Stomach smooth muscle (tissue), 2 donors: ENCODE results near the gene CXADR.

Source experiments
- H3K27ac ChIP-seq: one replicate; pipeline ENCODE4 v1.7.0; 2013; ENCODE audit warnings: mild to moderate bottlenecking, low read length, inconsistent platforms
- H3K27me3 ChIP-seq, 2 donors: one replicate each; pipeline ENCODE4 v1.7.0; 2013; ENCODE audit warnings: low read length in 2 of 2; ENCODE audit not compliant: insufficient read depth in 2 of 2, control insufficient read depth in 1 of 2
- H3K36me3 ChIP-seq, 2 donors: one replicate each; pipeline ENCODE4 v1.7.0; 2013; ENCODE audit warnings: low read length in 2 of 2; ENCODE audit not compliant: control insufficient read depth in 2 of 2, insufficient read depth in 2 of 2
- H3K4me1 ChIP-seq: one replicate; pipeline ENCODE4 v1.7.0; 2013; ENCODE audit warnings: low read length; ENCODE audit not compliant: control insufficient read depth, insufficient read depth
- H3K4me3 ChIP-seq, 2 donors: one replicate each; pipeline ENCODE4 v1.7.0; 2013; ENCODE audit warnings: low read length in 2 of 2
- H3K9ac ChIP-seq, 2 donors: one replicate each; pipeline ENCODE4 v1.7.0; 2013; ENCODE audit warnings: low read length in 2 of 2, mild to moderate bottlenecking in 1 of 2
- H3K9me3 ChIP-seq, 2 donors: one replicate each; pipeline ENCODE4 v1.7.0; 2013; ENCODE audit warnings: low read length in 2 of 2; ENCODE audit not compliant: control insufficient read depth in 2 of 2
- donor health status: healthy.
- donor health status: Pancreatic carcinoma.

Gene CXADR

GRCh38 chr21:17598437-17598836 lies 85.6 kb downstream of the CXADR start:
- H3K36me3 ChIP-seq: peaks cover 11 to 28% of the 10 kb centered on the region in 2 donors
- no peaks in the 10 kb centered on the region for H3K27me3 ChIP-seq
- no peaks in the 10 kb centered on the region for H3K9me3 ChIP-seq
- H3K27ac ChIP-seq: no peak overlapping the region
- H3K4me1 ChIP-seq: no peaks in the 10 kb centered on the region
- H3K4me3 ChIP-seq: no peak overlapping the region
- H3K9ac ChIP-seq: no peak overlapping the region

DNA sequence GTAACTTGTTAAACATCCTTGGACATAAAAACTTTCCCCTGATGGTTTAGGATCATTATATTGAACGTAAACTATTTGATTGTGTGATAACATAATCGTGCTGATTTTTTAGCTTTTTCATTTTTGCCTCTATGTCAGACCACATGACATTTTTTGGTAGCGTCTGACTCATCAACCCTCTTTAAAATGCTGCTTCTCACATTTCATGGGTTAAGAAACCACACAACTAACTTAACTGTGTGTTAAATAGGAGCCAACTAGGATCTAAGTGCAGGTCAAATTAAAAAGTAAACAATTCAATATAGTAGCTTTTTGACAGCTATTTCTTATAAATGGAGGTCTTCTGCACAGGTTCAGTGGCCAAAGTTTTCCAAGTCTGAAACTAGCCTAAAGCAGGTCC lies 90.0 kb downstream of the CXADR start:
- Histone ChIP-seq H3K27ac (no peak overlapping the region), H3K4me3 (no peak overlapping the region), H3K4me1 (no peaks in the 10 kb centered on the region), H3K36me3 (peaks cover 9 to 12% of the 10 kb centered on the region in 2 donors), H3K27me3 (no peaks in the 10 kb centered on the region), H3K9me3 (no peaks in the 10 kb centered on the region), H3K9ac (no peak overlapping the region)

GRCh38 chr21:17607684-17608083 lies 94.8 kb downstream of the CXADR start:
- Histone ChIP-seq H3K4me1 (peaks cover 3% of the 10 kb centered on the region), H3K9ac (no peak overlapping the region), H3K27me3 (no peaks in the 10 kb centered on the region), H3K9me3 (no peaks in the 10 kb centered on the region), H3K27ac (no peak overlapping the region), H3K36me3 (peaks cover 3 to 7% of the 10 kb centered on the region in 2 donors), H3K4me3 (no peak overlapping the region)

DNA sequence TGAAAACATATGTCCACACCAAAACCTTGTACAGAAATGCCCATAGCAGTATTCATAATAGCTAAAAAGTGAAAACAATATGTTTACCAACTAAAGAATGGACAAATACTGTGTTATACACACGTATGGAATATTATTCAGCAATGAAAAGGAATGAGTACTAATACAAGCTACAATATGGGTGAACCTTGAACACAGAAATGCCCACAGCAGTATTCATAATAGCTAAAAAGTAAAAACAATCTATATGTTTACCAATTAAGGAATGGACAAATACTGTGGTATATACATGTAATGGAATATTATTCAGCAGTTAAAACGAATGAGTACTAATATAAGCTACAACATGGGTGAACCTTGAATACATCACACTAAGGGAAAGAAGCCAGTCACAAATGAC lies 96.8 kb downstream of the CXADR start:
- Histone ChIP-seq H3K4me1 (peaks cover 6% of the 10 kb centered on the region), H3K4me3 (no peak overlapping the region), H3K27ac (no peak overlapping the region), H3K36me3 (no peaks in the 10 kb centered on the region), H3K9ac (no peak overlapping the region), H3K9me3 (no peaks in the 10 kb centered on the region), H3K27me3 (no peaks in the 10 kb centered on the region)

DNA sequence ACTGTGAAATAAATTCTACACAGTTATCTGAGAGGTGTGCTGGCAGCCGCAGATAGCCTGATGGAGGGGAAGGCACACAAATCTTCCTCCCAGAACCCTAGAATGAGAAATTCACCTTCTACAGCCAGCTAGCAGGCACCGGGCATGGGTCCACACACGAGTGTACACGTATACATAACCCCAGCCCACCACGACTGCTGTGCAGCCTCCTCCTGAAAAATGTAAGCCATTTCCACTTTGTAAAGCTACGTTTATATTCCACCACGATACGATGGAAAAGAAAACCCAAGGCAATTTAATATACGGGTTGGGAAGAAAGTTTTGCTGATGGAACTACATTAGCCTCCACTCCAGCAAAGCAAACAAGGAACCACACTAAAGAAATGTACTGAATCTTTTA lies 98.1 kb downstream of the CXADR start:
- peak overlapping the region; percentile 93 to 98 for H3K4me3 ChIP-seq
- H3K36me3 ChIP-seq: no peaks in the 10 kb centered on the region
- peak overlapping the region; percentile 92 for H3K27ac ChIP-seq
- H3K4me1 ChIP-seq: peaks cover 6% of the 10 kb centered on the region
- no peaks in the 10 kb centered on the region for H3K9me3 ChIP-seq
- H3K27me3 ChIP-seq: no peaks in the 10 kb centered on the region
- peak overlapping the region; percentile 95 to 97 for H3K9ac ChIP-seq

DNA sequence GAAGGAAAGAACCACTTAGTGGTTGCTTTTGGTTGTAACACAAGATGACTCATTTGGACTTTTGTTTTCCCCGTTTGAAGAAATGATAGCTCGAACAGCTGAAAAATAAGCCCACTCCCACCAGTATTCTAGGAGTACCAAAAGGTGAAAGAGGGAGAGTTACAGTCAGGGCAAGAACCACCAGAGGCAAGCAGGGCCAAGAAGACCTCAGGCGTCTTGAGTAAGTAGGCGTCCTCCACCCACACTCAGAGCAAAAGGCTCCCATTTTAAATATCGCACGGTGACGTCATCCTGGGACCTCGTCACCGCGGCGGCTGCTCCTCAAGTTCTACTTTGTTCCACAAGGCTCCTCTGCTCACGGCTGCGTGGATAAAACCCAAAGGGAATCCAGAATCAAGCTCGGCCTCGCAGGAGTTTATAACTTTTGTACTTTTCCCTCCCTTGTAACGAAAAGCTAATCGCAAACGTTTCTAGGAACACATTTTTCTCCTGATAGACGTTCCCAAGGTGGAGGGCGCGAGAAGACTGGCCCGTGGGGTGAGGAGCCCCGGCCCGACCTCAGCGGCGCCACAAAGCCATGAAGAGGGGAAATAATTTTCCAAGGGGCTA lies 98.7 kb downstream of the CXADR start:
- Histone ChIP-seq H3K9ac (peak overlapping the region; percentile 95 to 97), H3K27me3 (no peaks in the 10 kb centered on the region), H3K4me1 (peaks cover 6% of the 10 kb centered on the region), H3K27ac (peak overlapping the region; percentile 92), H3K4me3 (peak overlapping the region; percentile 93 to 98), H3K9me3 (no peaks in the 10 kb centered on the region), H3K36me3 (no peaks in the 10 kb centered on the region)

GRCh38 chr21:17612023-17612564 lies 99.3 kb downstream of the CXADR start:
- H3K4me1 ChIP-seq: peaks cover 6% of the 10 kb centered on the region
- H3K27me3 ChIP-seq: no peaks in the 10 kb centered on the region
- H3K9ac ChIP-seq: peak overlapping the region; percentile 95 to 97
- peak overlapping the region; percentile 92 for H3K27ac ChIP-seq
- H3K9me3 ChIP-seq: no peaks in the 10 kb centered on the region
- H3K4me3 ChIP-seq: peak overlapping the region; percentile 93 to 98
- H3K36me3 ChIP-seq: no peaks in the 10 kb centered on the region

GRCh38 chr21:17612565-17613241 lies 99.9 kb downstream of the CXADR start, which contains the start of gene BTG3:
Gene BTG3, minus strand, starts transcription at chr21:17612901. Its CDS starts 3,757 bp downstream, at chr21:17609144.
- H3K4me3 ChIP-seq: peak within 1 kb of the TSS; percentile 93 to 98
- no peaks in the 10 kb centered on the region for H3K36me3 ChIP-seq
- peaks cover 6% of the 10 kb centered on the region for H3K4me1 ChIP-seq
- peak within 1 kb of the TSS; percentile 95 to 97 for H3K9ac ChIP-seq
- peak within 1 kb of the TSS; percentile 92 for H3K27ac ChIP-seq
- H3K9me3 ChIP-seq: no peaks in the 10 kb centered on the region
- no peaks in the 10 kb centered on the region for H3K27me3 ChIP-seq

- Histone ChIP-seq H3K4me3 (peak overlapping the region; percentile 93 to 98), H3K36me3 (no peaks in the 10 kb centered on the region), H3K9me3 (no peaks in the 10 kb centered on the region), H3K4me1 (peaks cover 6% of the 10 kb centered on the region), H3K27me3 (no peaks in the 10 kb centered on the region), H3K9ac (peak overlapping the region; percentile 75 to 97), H3K27ac (peak overlapping the region; percentile 92)
Measured at GRCh38 chr21:17613242-17613676, 100.4 kb downstream of the CXADR start.

DNA sequence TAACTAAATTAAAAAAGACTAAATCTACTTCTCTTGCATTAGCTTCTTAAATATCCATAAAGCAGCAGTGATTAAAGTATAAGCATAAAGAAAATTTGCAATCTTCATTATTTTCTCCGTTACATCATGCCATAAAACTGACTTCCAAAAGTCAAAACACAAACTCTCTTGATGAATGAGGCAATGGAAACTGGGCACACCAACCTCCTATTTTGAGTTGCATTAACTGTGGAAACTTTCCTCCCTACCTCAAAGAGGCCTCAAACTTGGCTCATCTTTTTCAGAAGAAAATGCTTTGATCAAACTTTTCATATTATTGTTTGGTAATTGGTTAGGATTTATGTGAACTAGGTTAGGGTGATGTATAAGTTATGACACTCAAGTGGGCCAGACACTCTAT lies 104.0 kb downstream of the CXADR start:
- Histone ChIP-seq H3K27ac (no peak overlapping the region), H3K9ac (no peak overlapping the region), H3K36me3 (no peaks in the 10 kb centered on the region), H3K4me1 (peaks cover 2% of the 10 kb centered on the region), H3K9me3 (no peaks in the 10 kb centered on the region), H3K4me3 (no peak overlapping the region), H3K27me3 (no peaks in the 10 kb centered on the region)

GRCh38 chr21:17622018-17622417 lies 109.2 kb downstream of the CXADR start:
- no peaks in the 10 kb centered on the region for H3K27me3 ChIP-seq
- no peaks in the 10 kb centered on the region for H3K36me3 ChIP-seq
- no peaks in the 10 kb centered on the region for H3K4me1 ChIP-seq
- H3K4me3 ChIP-seq: no peak overlapping the region
- H3K9ac ChIP-seq: no peak overlapping the region
- no peaks in the 10 kb centered on the region for H3K9me3 ChIP-seq
- H3K27ac ChIP-seq: no peak overlapping the region
